ENCODE results near the gene DTX3. TPM values are rescaled to one million over a fixed set of nuclear protein-coding genes. Genes with fewer than 3 reads are reported as not detected.

The DTX3 gene
- total RNA-seq, 1 donor from 2014 or later, result 43.7 TPM

DNA sequence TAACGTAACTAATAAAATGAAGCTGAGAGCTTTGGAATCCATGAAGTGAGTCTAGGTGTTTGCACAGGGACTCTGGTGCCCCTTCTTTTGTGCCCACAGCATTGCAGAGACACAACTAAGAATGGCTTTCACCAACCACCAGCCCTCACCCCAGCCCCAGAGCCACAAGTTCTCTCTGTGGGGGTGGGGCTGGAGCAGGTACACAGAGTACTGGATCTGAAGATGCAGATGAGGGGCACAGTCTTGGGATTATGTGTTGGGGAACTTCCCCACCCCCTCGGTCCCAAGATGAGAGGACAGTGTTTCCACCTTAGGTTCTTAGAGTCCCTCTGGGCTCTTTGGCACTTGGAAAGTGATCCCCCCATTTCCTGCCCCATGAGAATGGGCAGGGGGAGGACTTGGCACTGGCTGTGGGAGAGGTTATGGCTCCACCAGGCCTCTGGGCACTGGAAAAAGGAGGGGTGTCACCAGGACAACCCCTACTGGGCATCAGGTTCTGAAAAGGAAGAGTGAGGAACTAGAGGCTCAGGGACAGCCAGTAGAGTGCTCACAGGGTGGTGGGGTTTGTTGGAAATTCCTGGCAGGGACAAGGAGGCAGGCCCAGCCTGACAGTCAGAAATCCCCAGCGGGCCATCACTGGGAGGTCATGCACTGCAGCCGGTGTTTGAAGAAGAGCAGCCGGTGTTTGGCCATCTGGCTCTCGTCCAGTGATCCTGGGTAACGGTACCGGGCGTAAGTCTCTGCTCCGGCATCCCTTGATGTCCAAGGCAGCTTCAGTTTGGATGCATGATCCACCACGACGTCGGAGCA lies 21.7 kb downstream of the DTX3 start:
- Mint-ChIP-seq H3K4me3 (ENCODE audit: unreplicated experiment) (no peak overlapping the region), H3K9me3 (ENCODE audit: unreplicated experiment) (no peaks in the 10 kb centered on the region), H3K36me3 (ENCODE audit: low read depth, unreplicated experiment) (peaks cover 11% of the 10 kb centered on the region), H3K27me3 (ENCODE audit: unreplicated experiment) (peaks cover 48% of the 10 kb centered on the region), H3K4me1 (ENCODE audit: unreplicated experiment) (peaks cover 21% of the 10 kb centered on the region), H3K27ac (ENCODE audit: unreplicated experiment) (no peak overlapping the region)
- no peak for DNase-seq (ENCODE audit: low spot score)
- TF ChIP-seq CTCF (IDR thresholded peaks at IDR 0.05; ENCODE audit: unreplicated experiment), result no peak

- Mint-ChIP-seq H3K4me3 (ENCODE audit: unreplicated experiment) (no peak overlapping the region), H3K9me3 (ENCODE audit: unreplicated experiment) (no peaks in the 10 kb centered on the region), H3K27ac (ENCODE audit: unreplicated experiment) (no peak overlapping the region), H3K27me3 (ENCODE audit: unreplicated experiment) (peaks cover 47% of the 10 kb centered on the region), H3K4me1 (ENCODE audit: unreplicated experiment) (peaks cover 21% of the 10 kb centered on the region), H3K36me3 (ENCODE audit: low read depth, unreplicated experiment) (peaks cover 9% of the 10 kb centered on the region)
- no peak for TF ChIP-seq CTCF (IDR thresholded peaks at IDR 0.05; ENCODE audit: unreplicated experiment)
- no peak for DNase-seq (ENCODE audit: low spot score)
Observed at GRCh38 chr12:57626921-57627445, 22.4 kb downstream of the DTX3 start.

DNA sequence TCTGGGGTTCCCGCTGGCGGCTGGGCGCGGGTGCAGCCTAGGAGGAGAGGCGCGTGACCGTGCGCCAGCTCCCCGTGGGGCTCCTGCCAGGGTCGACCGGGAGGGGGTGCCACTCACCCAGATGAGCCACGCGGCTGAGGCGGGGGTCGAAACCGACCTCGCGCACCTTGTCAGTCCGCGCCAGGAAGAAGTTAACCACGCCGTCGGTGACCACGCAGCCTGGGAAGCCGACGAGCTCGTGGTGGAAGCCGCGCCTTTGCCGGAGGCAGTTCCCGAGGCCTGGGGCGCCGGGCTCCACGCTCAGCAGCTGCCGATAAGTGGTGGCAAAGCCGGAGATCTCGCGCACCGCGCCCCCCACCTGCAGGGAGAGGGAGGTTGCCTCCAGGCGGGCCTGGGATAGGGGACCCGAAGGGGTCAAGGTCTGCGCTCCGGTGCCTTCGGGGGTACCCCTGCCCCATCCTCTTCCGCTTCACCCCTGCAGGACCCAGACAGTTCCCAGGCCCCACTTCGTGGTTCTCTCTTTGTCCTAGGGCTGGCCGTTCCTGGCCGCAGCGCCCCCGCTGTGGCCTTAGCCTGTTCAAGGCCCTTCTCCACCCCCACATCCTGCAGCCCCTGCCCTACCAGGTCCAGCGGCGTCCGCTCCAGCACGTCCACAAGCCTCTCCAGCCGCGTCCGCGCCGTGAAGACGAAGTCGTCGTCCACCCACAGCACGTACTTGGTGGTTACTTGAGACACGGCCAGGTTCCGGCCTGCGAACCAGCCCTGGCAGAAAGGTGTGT lies 23.1 kb downstream of the DTX3 start:
- DNase-seq (ENCODE audit: low spot score), result peak; percentile 38
- H3K4me3 Mint-ChIP-seq (ENCODE audit: unreplicated experiment), result no peak overlapping the region
- peaks cover 6% of the 10 kb centered on the region for H3K36me3 Mint-ChIP-seq (ENCODE audit: low read depth, unreplicated experiment)
- peaks cover 46% of the 10 kb centered on the region for H3K27me3 Mint-ChIP-seq (ENCODE audit: unreplicated experiment)
- peaks cover 16% of the 10 kb centered on the region for H3K4me1 Mint-ChIP-seq (ENCODE audit: unreplicated experiment)
- TF ChIP-seq CTCF (IDR thresholded peaks at IDR 0.05; ENCODE audit: unreplicated experiment), result no peak
- H3K27ac Mint-ChIP-seq (ENCODE audit: unreplicated experiment), result no peak overlapping the region
- H3K9me3 Mint-ChIP-seq (ENCODE audit: unreplicated experiment), result no peaks in the 10 kb centered on the region

GRCh38 chr12:57628280-57629191 lies 23.9 kb downstream of the DTX3 start:
- H3K27ac Mint-ChIP-seq (ENCODE audit: unreplicated experiment), result no peak overlapping the region
- H3K36me3 Mint-ChIP-seq (ENCODE audit: low read depth, unreplicated experiment), result no peaks in the 10 kb centered on the region
- peaks cover 46% of the 10 kb centered on the region for H3K27me3 Mint-ChIP-seq (ENCODE audit: unreplicated experiment)
- H3K9me3 Mint-ChIP-seq (ENCODE audit: unreplicated experiment), result no peaks in the 10 kb centered on the region
- H3K4me1 Mint-ChIP-seq (ENCODE audit: unreplicated experiment), result peaks cover 11% of the 10 kb centered on the region
- peak; percentile 2 for DNase-seq (ENCODE audit: low spot score)
- TF ChIP-seq CTCF (IDR thresholded peaks at IDR 0.05; ENCODE audit: unreplicated experiment), result no peak
- H3K4me3 Mint-ChIP-seq (ENCODE audit: unreplicated experiment), result no peak overlapping the region
